Measurements from ENCODE around the gene LMF2.

The LMF2 gene

GRCh38 chr22:50481045-50481439 is 26.5 kb downstream of the LMF2 start:
- DNase-seq = no peak

GRCh38 chr22:50479721-50480120 is 27.8 kb downstream of the LMF2 start:
- DNase-seq = no peak

- DNase-seq = no peak
These were observed 29.6 kb downstream of the LMF2 start for GRCh38 chr22:50477923-50478322.

GRCh38 chr22:50476868-50477267 is 30.6 kb downstream of the LMF2 start:
- no peak for DNase-seq

GRCh38 chr22:50475652-50476002 is 31.9 kb downstream of the LMF2 start:
- DNase-seq = no peak

GRCh38 chr22:50474710-50475651 is 32.5 kb downstream of the LMF2 start, which contains the start of gene SBF1:
TSS of gene SBF1 (minus strand) at chr22:50475035. CDS start at chr22:50474840, 195 bp downstream.
- peak; percentile 86 to 88 for DNase-seq

- DNase-seq = no peak
These were observed 33.4 kb downstream of the LMF2 start for GRCh38 chr22:50473855-50474671.

- no peak for DNase-seq
These were observed 34.4 kb downstream of the LMF2 start for GRCh38 chr22:50473088-50473487.

- no peak for DNase-seq
These were observed 35.5 kb downstream of the LMF2 start for GRCh38 chr22:50471962-50472361.

- DNase-seq = peak; percentile 46 to 64
These were observed 36.2 kb downstream of the LMF2 start for GRCh38 chr22:50471197-50471847.

GRCh38 chr22:50470491-50470890 is 37.0 kb downstream of the LMF2 start:
- no peak for DNase-seq

GRCh38 chr22:50469377-50470305 is 37.9 kb downstream of the LMF2 start:
- DNase-seq = no peak

- no peak for DNase-seq
These were observed 38.9 kb downstream of the LMF2 start for GRCh38 chr22:50468626-50469025.

GRCh38 chr22:50467773-50468440 is 39.6 kb downstream of the LMF2 start:
- no peak for DNase-seq

GRCh38 chr22:50467341-50467740 is 40.2 kb downstream of the LMF2 start:
- DNase-seq = no peak

- DNase-seq = no peak
These were observed 42.2 kb downstream of the LMF2 start for GRCh38 chr22:50465066-50465930.

- DNase-seq = no peak
These were observed 43.1 kb downstream of the LMF2 start for GRCh38 chr22:50464451-50464850.

- DNase-seq = no peak
These were observed 44.2 kb downstream of the LMF2 start for GRCh38 chr22:50463188-50463900.

- no peak for DNase-seq
These were observed 45.4 kb downstream of the LMF2 start for GRCh38 chr22:50461979-50462540.

Measured in hippocampal formation (tissue), 2 donors.